Measurements from ENCODE around the gene TANGO6.
A peak's percentile ranks its signal among the peaks of the same experiment; 100 is the strongest.

TANGO6 gene

DNA sequence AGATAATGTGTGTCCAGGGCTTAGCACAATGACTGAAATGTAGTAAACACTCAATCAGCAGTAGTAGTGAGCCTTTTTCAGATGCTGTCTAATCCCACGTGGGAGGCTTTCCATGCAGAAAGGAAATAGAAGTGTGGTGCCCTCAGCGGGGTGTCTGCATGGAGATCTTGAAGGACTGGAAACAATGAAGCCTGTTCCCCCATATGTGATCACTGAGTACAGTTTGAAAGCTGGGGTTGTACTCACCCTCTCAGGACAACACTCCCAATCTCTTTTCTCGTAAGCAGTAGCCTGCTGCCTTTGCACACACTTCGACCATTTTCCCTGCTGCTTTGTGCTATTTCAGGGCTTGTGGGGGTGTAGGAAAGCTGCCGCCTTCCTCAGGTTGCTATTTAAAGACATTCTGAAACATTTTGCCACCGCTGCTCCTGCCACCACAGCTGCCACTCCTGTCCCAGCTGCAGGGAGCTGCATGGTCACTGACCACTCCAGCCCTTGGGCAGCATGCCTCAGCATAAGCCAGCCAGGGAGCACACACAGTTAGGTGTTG is 221.5 kb downstream of the TANGO6 start:
- Histone ChIP-seq H3K27ac (ENCODE audit: low read length, poor library complexity, severe bottlenecking) (peak overlapping the region; percentile 67), H2BK120ac (ENCODE audit: low read depth, low read length) (no peak overlapping the region), H3K9ac (ENCODE audit: low read length) (no peak overlapping the region), H3K4me1 (ENCODE audit: control insufficient read depth, insufficient read depth, low read depth, low read length) (peaks cover 17% of the 10 kb centered on the region), H3K79me1 (replicated peaks; ENCODE audit: low read length, poor library complexity, severe bottlenecking) (peaks cover 2% of the 10 kb centered on the region), H3K9me3 (ENCODE audit: control insufficient read depth, low read length) (no peaks in the 10 kb centered on the region), H2AFZ (ENCODE audit: low read depth, low read length) (no peak overlapping the region), H3K4ac (ENCODE audit: low read depth in 1 of 2, low read length in 2 of 2) (no peak overlapping the region), H3K4me3 (ENCODE audit: insufficient read depth in 1 of 2, low read depth in 1 of 2, low read length in 2 of 2) (no peak overlapping the region), H2BK5ac (ENCODE audit: low read depth, low read length, poor library complexity, severe bottlenecking) (no peak overlapping the region), H2BK12ac (ENCODE audit: low read length in 2 of 2) (no peak overlapping the region), H3K23ac (ENCODE audit: low read length in 2 of 2) (peak overlapping the region in 1 of 2 experiments; percentile 23), H4K8ac (ENCODE audit: low read length) (no peak overlapping the region), H3K27me3 (ENCODE audit: control insufficient read depth in 1 of 2, insufficient read depth in 1 of 2, low read length in 2 of 2) (no peaks in the 10 kb centered on the region), H4K91ac (ENCODE audit: low read length) (no peak overlapping the region), H3K36me3 (ENCODE audit: control insufficient read depth in 1 of 2, insufficient read depth in 2 of 2, low read depth in 1 of 2, low read length in 2 of 2) (no peaks in the 10 kb centered on the region), H3K18ac (ENCODE audit: low read depth in 1 of 2, low read length in 2 of 2) (no peak overlapping the region), H3K4me2 (ENCODE audit: low read length, poor library complexity, severe bottlenecking) (no peak overlapping the region), H3K14ac (ENCODE audit: low read length in 2 of 2) (peak overlapping the region in 1 of 2 experiments; percentile 18), H2BK15ac (ENCODE audit: low read depth, poor library complexity, severe bottlenecking) (no peak overlapping the region), H2AK5ac (ENCODE audit: low read length, severe bottlenecking) (peak overlapping the region; percentile 28)
- no peak for DNase-seq
- 73% methylated on average over 5 of the region's 6 CpGs for WGBS

DNA sequence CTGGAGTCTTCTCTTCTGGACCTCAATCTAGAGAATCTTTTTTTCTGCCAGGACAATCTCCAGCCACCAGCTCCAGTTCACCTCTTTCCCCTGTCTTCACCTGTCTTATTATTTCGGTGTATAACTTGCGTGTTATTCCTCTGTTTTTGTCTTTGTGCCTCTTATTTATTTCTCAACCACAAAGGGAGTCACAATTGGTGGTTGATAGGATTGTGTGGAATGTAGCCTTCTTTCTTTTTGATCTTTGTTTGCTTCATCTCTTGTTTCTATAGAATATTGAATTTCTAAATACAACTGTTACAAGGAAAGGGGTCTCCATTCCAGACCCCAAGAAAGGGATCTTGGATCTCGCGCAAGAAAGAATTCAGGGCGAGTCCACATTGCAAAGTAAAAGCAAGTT is 226.2 kb downstream of the TANGO6 start:
- WGBS = 96% methylated on average over 3 of the region's 5 CpGs

DNA sequence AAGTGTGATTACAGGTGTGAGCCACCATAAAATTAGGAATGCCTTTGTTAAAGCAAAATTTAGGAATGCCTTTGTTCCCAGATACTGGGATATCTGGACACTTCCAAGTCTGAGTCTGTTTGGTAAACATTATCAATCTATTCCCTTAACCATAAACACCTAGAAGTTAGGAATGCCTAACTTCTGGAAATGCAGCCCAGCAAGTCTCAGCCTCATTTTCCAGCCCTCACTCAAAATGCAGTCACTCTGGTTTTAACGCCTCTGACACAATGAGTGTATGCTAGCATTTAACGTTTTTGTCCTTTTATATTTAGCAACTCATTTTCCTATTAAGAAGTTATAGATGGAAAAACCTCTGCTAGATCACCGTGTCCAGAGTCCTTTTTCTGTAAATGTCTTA is 227.7 kb downstream of the TANGO6 start:
- WGBS = no CpG with 5 or more reads among the region's 3 CpGs

More for the DNA sequence above, 226.2 kb downstream of the TANGO6 start:
- H3K79me1 ChIP-seq (replicated peaks; ENCODE audit: low read length, poor library complexity, severe bottlenecking) = peaks cover 4% of the 10 kb centered on the region
- H3K36me3 ChIP-seq (ENCODE audit: control insufficient read depth in 1 of 2, insufficient read depth in 2 of 2, low read depth in 1 of 2, low read length in 2 of 2) = no peaks in the 10 kb centered on the region
- H2BK5ac ChIP-seq (ENCODE audit: low read depth, low read length, poor library complexity, severe bottlenecking) = no peak overlapping the region
- H2BK12ac ChIP-seq (ENCODE audit: low read length in 2 of 2) = no peak overlapping the region
- no peak overlapping the region for H3K18ac ChIP-seq (ENCODE audit: low read depth in 1 of 2, low read length in 2 of 2)
- H3K27ac ChIP-seq (ENCODE audit: low read length, poor library complexity, severe bottlenecking) = no peak overlapping the region
- no peak for DNase-seq
- H3K4me3 ChIP-seq (ENCODE audit: insufficient read depth in 1 of 2, low read depth in 1 of 2, low read length in 2 of 2) = no peak overlapping the region
- H3K23ac ChIP-seq (ENCODE audit: low read length in 2 of 2) = no peak overlapping the region
- no peaks in the 10 kb centered on the region for H3K27me3 ChIP-seq (ENCODE audit: control insufficient read depth in 1 of 2, insufficient read depth in 1 of 2, low read length in 2 of 2)
- no peak overlapping the region for H4K8ac ChIP-seq (ENCODE audit: low read length)
- no peak overlapping the region for H3K9ac ChIP-seq (ENCODE audit: low read length)
- no peak overlapping the region for H3K4me2 ChIP-seq (ENCODE audit: low read length, poor library complexity, severe bottlenecking)
- no peak overlapping the region for H3K4ac ChIP-seq (ENCODE audit: low read depth in 1 of 2, low read length in 2 of 2)
- no peak overlapping the region for H2BK120ac ChIP-seq (ENCODE audit: low read depth, low read length)
- no peaks in the 10 kb centered on the region for H3K9me3 ChIP-seq (ENCODE audit: control insufficient read depth, low read length)
- H4K91ac ChIP-seq (ENCODE audit: low read length) = no peak overlapping the region
- no peak overlapping the region for H2BK15ac ChIP-seq (ENCODE audit: low read depth, poor library complexity, severe bottlenecking)
- H3K14ac ChIP-seq (ENCODE audit: low read length in 2 of 2) = no peak overlapping the region
- H2AK5ac ChIP-seq (ENCODE audit: low read length, severe bottlenecking) = no peak overlapping the region
- H3K4me1 ChIP-seq (ENCODE audit: control insufficient read depth, insufficient read depth, low read depth, low read length) = peaks cover 22% of the 10 kb centered on the region
- no peak overlapping the region for H2AFZ ChIP-seq (ENCODE audit: low read depth, low read length)

GRCh38 chr16:69072640-69072974 is 229.3 kb downstream of the TANGO6 start:
- Histone ChIP-seq H3K4me3 (ENCODE audit: insufficient read depth in 1 of 2, low read depth in 1 of 2, low read length in 2 of 2) (no peak overlapping the region), H3K9ac (ENCODE audit: low read length) (no peak overlapping the region), H3K14ac (ENCODE audit: low read length in 2 of 2) (no peak overlapping the region), H3K4me2 (ENCODE audit: low read length, poor library complexity, severe bottlenecking) (no peak overlapping the region), H3K4ac (ENCODE audit: low read depth in 1 of 2, low read length in 2 of 2) (no peak overlapping the region), H3K36me3 (ENCODE audit: control insufficient read depth in 1 of 2, insufficient read depth in 2 of 2, low read depth in 1 of 2, low read length in 2 of 2) (no peaks in the 10 kb centered on the region), H3K9me3 (ENCODE audit: control insufficient read depth, low read length) (no peaks in the 10 kb centered on the region), H3K23ac (ENCODE audit: low read length in 2 of 2) (no peak overlapping the region), H3K27ac (ENCODE audit: low read length, poor library complexity, severe bottlenecking) (peak overlapping the region; percentile 42), H2AFZ (ENCODE audit: low read depth, low read length) (no peak overlapping the region), H2BK5ac (ENCODE audit: low read depth, low read length, poor library complexity, severe bottlenecking) (no peak overlapping the region), H4K8ac (ENCODE audit: low read length) (no peak overlapping the region), H2BK12ac (ENCODE audit: low read length in 2 of 2) (no peak overlapping the region), H3K4me1 (ENCODE audit: control insufficient read depth, insufficient read depth, low read depth, low read length) (peaks cover 24% of the 10 kb centered on the region), H2AK5ac (ENCODE audit: low read length, severe bottlenecking) (peak overlapping the region; percentile 88), H4K91ac (ENCODE audit: low read length) (no peak overlapping the region), H3K79me1 (replicated peaks; ENCODE audit: low read length, poor library complexity, severe bottlenecking) (peaks cover 2% of the 10 kb centered on the region), H3K18ac (ENCODE audit: low read depth in 1 of 2, low read length in 2 of 2) (no peak overlapping the region), H2BK120ac (ENCODE audit: low read depth, low read length) (no peak overlapping the region), H2BK15ac (ENCODE audit: low read depth, poor library complexity, severe bottlenecking) (no peak overlapping the region), H3K27me3 (ENCODE audit: control insufficient read depth in 1 of 2, insufficient read depth in 1 of 2, low read length in 2 of 2) (no peaks in the 10 kb centered on the region)
- WGBS = 70% methylated on average over 1 of the region's 2 CpGs
- DNase-seq = no peak

More for the DNA sequence above, 227.7 kb downstream of the TANGO6 start:
- no peak overlapping the region for H2AK5ac ChIP-seq (ENCODE audit: low read length, severe bottlenecking)
- no peak overlapping the region for H4K8ac ChIP-seq (ENCODE audit: low read length)
- H2BK12ac ChIP-seq (ENCODE audit: low read length in 2 of 2) = no peak overlapping the region
- H3K36me3 ChIP-seq (ENCODE audit: control insufficient read depth in 1 of 2, insufficient read depth in 2 of 2, low read depth in 1 of 2, low read length in 2 of 2) = no peaks in the 10 kb centered on the region
- H3K9me3 ChIP-seq (ENCODE audit: control insufficient read depth, low read length) = no peaks in the 10 kb centered on the region
- H3K4me3 ChIP-seq (ENCODE audit: insufficient read depth in 1 of 2, low read depth in 1 of 2, low read length in 2 of 2) = no peak overlapping the region
- H3K4me2 ChIP-seq (ENCODE audit: low read length, poor library complexity, severe bottlenecking) = no peak overlapping the region
- H2BK5ac ChIP-seq (ENCODE audit: low read depth, low read length, poor library complexity, severe bottlenecking) = no peak overlapping the region
- no peak overlapping the region for H2BK120ac ChIP-seq (ENCODE audit: low read depth, low read length)
- H2AFZ ChIP-seq (ENCODE audit: low read depth, low read length) = no peak overlapping the region
- H3K18ac ChIP-seq (ENCODE audit: low read depth in 1 of 2, low read length in 2 of 2) = no peak overlapping the region
- H3K27ac ChIP-seq (ENCODE audit: low read length, poor library complexity, severe bottlenecking) = no peak overlapping the region
- peaks cover 4% of the 10 kb centered on the region for H3K79me1 ChIP-seq (replicated peaks; ENCODE audit: low read length, poor library complexity, severe bottlenecking)
- peaks cover 16% of the 10 kb centered on the region for H3K4me1 ChIP-seq (ENCODE audit: control insufficient read depth, insufficient read depth, low read depth, low read length)
- no peak for DNase-seq
- no peak overlapping the region for H3K9ac ChIP-seq (ENCODE audit: low read length)
- no peak overlapping the region for H3K4ac ChIP-seq (ENCODE audit: low read depth in 1 of 2, low read length in 2 of 2)
- no peak overlapping the region for H4K91ac ChIP-seq (ENCODE audit: low read length)
- no peaks in the 10 kb centered on the region for H3K27me3 ChIP-seq (ENCODE audit: control insufficient read depth in 1 of 2, insufficient read depth in 1 of 2, low read length in 2 of 2)
- no peak overlapping the region for H3K23ac ChIP-seq (ENCODE audit: low read length in 2 of 2)
- no peak overlapping the region for H3K14ac ChIP-seq (ENCODE audit: low read length in 2 of 2)
- H2BK15ac ChIP-seq (ENCODE audit: low read depth, poor library complexity, severe bottlenecking) = no peak overlapping the region

Measured in mesenchymal stem cell (in vitro differentiated cells and primary cell).